Retina (tissue), 1 donor: ENCODE results near the gene PLAAT1.

Experiments
- DNase-seq: peaks from one replicate; pipeline ENCODE4 v3.0.0-alpha.2; 2016

Gene PLAAT1

DNA sequence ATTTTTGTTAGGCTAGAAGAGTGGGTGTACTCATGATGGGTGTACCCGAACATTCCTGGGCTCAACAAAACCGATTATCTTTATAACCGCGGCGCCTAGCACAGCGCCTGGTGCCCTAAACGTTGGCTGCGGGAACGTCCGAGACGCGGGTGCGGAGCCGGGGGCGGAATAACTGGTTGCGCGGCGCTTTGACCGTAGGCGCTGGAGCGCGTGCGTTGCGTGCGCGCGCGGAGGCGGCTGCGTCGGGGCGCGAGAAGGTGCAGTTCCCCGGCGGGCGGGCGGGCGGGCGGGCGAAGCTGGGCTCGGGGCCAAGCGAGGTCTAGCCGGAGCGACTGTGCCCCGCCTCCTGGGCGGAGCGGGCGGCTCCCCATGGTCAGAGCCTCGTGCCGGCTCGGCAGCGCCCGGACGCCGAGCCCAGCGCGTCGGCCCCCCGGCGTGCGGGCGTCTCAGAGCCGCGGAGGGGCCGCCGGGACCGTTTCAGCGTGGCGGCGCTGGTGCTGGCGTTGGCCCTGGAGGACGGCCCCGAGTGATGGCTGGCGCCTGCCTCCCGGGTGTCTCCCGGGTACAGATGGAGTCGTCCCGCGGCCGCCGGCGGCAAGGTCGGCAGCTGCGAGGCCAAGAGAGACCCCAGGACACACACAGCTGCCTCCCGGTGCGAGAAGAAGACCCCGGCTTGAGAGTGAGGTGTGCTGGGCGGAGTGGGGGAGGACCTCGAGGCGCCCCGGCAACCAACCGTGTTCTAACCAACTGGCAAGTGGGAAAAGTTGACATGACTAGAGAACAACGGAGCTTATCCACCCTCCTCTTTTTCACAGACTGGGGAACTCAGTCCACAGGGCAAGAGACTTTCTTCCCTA, at the start of gene PLAAT1:
PLAAT1 (plus strand) TSS at position 373 of the 857 bp plus-strand sequence. CDS start 14,429 bp downstream, outside the sequence.
- peak; percentile 84 for DNase-seq

DNA sequence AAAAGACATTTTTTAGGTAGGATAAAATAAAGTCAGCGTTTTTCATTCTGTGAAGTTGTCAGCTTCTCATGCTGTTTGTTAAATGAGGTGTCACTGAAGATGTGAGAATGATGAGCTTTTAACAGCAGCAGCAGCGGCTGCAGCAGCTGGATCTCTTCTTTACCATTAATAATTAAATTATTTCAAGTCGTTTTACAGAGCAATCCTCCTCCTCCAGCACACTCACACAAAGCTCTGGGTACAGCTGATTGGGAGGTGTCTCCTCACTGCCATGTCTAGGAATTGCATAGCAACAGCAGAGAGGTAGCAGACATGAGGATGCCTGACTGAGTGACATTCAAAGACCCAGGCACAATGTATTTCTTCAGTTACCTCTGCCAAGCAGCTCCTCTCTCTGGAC, 46.7 kb upstream of the PLAAT1 start:
- peak; percentile 49 for DNase-seq

DNA sequence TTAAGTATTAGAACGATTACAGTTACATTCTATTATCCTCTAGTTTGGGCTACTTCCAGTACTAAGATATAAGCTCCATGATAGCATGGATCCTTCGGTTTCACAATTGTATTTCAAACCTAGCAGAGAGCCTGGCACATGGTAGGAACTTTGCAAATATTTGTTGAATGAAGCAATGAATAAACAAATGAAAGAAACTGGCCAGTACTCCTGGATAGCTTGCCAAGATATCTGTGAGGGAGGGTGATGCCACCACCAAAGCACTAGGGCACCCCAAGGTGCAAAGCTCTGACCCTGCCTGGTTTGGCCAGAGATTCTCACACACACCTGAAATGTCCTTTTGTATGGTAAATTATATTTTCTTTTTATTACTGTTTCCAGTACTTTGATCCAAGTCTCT, 44.3 kb upstream of the PLAAT1 start:
- DNase-seq: no peak

DNA sequence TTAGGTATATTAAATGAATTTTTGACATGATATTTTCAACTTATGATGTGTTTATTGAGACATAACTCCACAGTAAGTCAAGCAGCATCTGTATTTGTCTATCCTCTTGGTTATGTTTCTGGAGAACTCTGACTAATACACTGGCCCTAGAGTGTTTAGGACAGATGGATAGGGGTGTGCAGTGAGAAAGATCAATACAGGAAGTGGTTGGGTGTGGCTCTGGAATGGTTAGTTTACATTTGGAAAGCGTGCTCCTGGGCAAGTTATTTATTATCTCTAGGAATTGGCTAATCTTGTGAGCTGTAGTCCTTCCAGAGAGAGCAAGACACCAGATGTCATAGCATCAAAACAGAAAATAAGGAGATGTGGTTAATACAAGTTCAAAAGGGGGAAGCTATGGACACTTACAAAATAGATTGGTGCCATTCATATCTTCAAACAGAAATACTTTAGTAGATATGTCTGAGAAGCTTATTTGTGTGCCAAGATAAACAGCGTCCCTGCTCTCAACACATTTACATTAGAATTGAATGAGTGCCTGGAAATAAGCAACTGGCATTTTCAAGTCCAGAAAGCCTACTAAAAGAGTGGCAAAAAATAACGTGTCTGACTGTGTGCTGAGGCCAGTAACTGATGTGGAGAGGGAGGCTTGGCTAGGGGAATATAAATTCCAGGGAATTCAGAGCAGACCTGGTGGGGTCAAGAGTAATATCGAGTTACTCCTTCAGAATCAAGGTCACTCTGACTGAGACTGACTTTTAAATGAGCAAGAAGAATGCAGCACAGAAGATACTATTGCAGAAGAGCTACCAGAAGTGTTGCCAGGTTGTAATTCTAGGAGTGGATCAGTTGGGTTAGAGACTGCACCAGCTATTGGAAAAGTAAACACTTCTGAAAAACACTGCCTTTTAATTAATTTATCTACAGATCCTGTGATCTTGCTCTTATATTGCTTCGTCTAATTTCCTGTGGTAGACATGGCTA, 33.4 kb upstream of the PLAAT1 start:
- no peak for DNase-seq

DNA sequence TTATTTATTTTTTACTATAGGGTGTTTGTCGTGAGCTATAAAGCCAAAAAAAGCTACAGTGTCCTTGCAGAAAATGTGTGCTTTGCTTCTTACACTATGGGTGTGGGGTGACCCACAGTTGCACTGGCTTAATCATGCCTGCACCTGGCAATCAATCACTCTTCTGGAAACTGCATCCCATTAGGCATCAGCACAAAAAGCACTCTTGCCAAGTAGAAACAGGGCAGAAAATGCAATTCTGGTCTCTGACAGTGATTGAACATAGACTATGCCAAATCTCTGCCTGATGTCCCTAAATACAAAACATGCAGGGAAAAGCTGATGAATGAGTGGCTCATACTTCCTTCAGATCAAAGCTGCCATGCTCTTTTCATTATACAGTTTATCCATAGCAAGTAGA, 30.4 kb upstream of the PLAAT1 start:
- no peak for DNase-seq

DNA sequence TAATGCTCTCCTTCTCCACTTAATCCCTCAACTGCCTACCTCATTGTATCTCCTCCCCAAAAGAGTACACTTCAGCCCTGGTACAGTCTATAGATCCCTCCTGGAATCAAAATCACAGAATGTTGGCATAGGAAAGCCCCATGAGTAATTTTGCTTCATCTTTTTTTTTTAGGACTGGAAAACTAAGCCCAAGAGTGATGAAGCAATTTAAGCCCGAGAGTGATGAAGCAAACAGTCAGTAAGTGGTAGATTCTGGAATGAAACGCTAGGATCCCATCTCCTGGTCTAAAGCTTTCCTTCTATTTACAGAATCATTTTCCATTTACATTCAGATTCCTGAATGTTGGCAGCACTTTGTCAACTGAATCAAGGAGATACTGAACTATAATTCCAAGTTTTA, 29.8 kb upstream of the PLAAT1 start:
- no peak for DNase-seq

DNA sequence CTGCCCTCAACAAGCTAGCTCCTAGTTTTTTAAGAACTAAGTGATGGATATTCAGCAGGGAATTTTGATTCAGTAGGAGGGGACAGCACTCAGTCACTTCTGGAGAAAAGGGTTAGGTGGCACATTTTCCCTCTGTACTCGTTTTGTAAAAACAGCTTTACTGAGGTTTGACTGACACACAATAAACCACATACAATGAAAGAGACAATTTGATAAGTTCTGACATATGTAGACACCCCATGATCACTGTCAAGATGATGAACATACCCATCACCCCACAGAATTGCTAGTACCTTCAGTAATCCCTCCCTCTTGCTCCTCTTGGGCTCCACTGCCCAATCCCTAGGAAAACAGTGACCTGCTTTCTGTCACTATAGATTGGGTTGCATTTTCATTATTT, 29.0 kb upstream of the PLAAT1 start:
- DNase-seq: no peak

DNA sequence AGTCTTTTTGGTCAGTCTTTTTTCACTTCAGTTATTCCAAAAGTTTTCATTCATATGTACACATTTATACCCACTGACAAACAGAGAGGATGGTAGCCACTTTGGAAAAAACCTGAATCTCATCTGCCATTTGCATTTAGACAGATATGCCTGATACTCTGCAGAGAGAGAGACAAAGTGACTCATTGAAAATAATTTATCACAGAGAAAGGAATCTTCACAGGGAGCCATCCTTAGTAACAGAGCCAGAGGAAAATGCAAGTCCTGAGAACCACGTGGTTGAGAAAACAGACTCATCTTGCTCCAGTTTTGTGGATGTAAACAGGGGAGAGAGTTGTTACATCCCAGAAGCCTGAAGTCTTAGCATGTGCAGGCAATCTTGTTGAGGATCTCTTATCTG, 28.2 kb upstream of the PLAAT1 start:
- DNase-seq: no peak

DNA sequence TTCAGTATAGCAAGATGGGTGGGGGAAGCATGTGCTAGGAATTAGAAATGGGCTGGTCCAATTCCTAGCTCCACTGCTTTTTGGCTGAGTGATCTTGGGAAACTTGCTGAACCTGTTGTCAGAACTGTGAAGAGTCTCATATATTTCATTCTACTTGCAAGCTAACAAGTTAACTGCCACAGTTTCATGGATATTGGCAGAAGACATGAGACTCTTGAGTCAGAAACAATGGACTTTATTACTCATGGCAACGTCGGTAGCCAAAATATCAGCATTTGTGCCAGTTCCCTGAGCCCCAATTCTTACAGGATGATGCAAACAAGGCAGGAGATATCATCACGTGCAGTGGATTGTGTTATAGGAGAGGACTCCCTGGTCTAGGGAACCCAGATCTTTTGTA, 26.6 kb upstream of the PLAAT1 start:
- no peak for DNase-seq

DNA sequence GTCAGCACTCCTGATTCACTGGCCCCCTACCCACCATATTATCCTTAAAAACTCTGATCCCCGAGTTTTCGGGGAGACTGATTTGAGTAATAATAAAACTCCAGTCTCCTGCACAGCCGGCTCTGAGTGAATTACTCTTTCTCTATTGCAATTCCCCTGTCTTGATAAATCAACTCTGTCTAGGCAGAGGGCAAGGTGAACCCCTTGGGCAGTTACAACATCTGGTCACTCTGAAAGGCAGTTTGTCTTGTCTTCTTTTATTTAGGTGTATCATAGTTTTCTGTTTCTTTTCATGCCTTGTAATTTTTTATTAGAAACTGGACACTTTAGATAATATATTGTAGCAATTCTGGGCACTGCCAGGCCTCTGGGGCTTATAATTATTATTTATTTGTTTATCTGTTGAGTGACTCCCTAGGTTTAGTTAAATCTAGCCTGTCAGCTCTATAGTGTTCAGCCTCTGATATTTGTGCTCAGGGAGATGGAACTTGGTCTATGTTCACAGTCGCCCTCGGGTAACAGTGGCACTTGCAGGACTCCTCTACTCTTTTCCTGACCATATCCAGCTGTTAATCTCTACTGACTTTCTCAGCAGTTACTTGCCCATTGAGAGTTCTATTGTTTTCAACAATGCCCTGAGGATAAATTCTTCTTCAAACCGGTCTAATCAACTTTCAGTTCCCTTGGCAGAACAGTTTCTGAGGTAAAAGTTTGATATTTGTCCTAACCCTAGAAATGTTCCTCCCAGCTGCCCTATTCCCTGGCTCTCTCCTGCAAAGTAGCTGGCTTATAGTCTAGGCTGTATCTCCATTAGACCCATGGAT, 15.5 kb upstream of the PLAAT1 start:
- no peak for DNase-seq

DNA sequence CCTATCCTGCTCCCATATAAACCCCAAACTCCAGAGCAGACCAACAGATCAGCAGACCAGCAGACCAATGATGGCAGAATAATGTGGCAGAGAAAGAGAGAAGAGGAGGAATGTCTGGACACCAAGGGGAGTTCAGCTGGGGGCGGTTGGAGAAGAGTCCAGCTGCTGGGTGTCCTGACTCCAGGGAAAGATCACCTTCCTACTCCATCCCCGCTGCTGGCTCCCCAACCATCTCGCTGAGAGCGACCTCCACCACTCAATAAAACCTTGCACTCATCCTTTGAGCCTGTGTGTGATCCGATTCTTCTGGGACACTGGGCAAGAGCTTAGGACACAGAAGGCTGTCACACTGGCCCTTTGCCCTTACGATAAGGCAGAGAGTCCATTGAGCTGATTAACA, 12.8 kb upstream of the PLAAT1 start:
- DNase-seq: no peak

DNA sequence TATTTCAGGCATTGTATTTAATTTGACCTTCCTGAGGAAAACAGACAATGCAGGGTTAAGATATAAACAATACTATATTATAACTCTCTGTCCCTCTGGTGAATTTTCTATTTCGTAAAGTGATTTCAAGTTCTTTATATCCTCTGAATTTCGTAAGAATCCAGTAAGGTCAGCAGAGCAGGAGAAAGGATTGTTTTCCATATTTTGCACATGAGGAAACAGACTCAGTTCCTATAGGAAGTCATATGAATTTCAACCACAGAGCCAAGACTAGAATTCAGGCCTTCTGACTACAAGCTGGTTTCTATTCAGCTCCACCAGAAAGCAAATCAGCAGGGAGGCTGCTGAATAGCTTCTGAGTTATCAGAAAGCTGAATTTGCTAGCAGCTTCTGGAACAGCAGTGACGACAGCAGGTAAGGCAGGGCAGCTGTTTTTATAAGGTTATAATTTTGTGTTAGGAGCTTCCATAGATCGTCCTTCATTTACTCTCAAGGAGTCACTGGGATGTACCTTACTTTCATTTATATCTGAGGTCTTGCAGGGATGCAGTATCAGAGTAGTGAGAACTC, 11.1 kb upstream of the PLAAT1 start:
- DNase-seq: no peak

DNA sequence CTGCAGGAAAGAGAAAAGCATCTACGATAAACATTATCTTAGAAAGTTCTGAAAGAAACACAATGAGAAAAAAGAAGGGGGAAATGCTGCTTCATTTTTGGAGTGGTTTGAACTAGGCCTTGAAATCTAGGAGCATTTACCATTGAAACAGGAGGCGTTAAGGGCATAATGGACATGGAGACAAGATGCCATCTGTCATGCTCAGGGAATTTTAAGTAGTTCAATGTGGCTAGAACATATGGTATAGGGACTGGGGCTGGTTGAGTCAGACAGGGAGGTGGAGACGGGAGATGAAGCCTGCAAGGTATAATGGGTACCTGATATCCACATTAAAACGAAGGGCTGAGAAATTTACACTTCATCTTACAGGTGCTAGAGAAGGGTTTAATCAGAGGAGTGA, 10.4 kb upstream of the PLAAT1 start:
- no peak for DNase-seq

DNA sequence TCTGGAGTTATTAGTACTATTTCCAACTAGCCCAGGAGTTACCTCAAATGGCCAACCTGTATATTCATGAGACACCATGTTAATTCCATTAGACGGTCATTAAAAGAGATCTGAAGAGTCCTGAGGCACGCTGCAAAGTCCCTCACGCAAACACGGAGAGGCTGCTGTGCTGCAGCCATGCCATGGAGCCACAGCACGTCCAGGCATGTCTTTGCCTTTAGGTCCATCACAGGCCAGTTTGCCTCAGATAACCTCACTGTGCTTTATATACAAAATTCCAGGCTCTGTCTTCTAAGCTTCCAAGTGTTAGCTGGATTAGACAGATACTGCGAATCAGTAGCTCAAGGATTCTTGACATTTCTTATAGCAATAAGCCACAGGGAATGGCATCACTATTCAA, 9.8 kb upstream of the PLAAT1 start:
- no peak for DNase-seq

DNA sequence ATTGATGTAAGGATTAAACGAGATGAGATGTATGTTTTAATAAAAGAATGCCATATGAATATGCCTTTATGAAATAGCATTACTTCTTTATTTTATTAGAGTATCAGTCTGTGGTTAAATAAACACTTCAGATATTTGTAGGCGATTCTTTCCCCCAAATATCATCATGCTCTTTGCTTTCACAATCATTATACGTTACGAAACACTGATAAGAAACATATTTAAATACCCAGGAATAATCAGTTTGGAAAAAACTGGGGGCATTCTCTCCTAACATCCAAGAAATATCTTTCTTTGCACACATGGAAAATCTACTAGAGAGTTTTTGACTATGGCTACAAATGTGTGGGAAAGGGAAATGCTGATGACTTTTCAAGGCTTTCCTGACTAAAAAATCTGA, 4.4 kb upstream of the PLAAT1 start:
- DNase-seq: no peak

DNA sequence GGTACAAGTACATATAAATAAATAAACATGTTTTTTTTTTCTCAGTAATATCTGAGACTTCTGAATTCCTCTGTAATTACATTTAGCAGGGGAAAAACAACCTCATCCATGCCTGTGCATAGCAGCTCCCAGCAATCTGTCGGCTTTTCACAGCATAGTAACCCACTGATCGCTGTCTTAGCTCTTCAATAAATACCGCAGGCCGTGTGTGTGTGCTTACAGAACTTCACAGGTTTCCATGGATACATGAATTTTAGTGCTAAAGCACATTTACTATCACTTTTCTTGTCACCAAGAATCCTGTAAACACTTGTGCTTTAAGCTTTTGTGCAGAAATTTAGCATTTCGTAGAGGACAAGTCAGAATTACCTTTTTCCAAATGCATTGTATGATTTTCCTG, 4.0 kb upstream of the PLAAT1 start:
- no peak for DNase-seq

DNA sequence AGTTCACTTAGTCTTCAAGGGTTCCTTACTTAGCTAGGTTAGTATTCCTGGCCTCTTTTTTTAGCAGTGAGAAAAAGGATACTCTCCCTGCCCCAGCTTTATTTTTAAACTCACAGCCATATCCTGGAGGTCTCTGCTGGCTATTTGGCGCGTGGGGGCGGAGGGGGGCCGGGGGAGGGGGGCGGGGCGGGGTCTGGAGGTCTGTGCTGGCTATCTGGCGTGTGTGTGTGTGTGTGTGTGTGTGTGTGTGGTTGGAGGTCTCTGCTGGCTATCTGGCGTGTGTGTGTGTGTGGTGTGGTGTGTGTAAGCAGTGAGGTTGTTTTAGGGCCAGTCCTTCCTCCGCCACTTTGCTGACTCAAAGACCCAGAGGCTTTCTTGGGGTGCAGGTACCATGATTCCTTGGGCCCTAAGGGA, 579 bp upstream of the PLAAT1 start:
- DNase-seq: no peak

DNA sequence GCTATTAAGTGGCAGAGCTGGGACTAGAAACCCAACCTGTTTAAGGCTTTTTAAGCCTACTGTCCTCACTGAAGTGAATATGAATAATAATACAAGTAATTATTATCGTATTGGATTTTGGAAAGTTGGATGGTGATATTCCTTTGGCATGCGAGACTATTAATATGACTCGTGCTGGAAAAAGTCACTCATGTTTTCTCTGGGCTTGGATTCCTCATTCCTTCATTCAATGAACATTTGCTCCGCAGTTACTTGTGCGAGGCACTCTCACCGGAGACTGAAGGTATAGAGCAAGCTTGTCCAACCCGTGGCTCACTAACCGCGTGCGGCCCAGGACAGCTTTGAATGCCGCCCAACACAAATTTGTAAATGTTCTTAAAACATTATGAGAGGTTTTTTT, 694 bp downstream of the PLAAT1 start:
- DNase-seq: no peak

DNA sequence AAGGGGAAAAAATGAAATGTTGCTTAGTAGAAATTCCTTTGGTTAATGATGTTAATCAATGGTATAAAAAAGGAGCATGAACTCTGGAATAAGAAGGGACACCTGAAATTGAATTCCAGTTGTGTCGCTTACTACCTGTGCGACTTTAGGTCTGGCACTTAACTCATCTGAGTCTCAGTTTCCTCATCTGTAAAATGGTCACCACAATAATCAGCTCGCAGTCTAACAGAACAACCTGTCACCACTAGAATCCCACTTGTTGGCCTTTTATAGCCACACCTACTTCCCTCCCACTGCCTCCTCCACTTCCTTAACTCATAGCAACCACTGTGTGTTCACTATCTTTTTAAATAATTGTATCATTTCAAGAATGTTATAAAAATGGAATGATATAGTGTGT, 2.5 kb downstream of the PLAAT1 start:
- DNase-seq: no peak

DNA sequence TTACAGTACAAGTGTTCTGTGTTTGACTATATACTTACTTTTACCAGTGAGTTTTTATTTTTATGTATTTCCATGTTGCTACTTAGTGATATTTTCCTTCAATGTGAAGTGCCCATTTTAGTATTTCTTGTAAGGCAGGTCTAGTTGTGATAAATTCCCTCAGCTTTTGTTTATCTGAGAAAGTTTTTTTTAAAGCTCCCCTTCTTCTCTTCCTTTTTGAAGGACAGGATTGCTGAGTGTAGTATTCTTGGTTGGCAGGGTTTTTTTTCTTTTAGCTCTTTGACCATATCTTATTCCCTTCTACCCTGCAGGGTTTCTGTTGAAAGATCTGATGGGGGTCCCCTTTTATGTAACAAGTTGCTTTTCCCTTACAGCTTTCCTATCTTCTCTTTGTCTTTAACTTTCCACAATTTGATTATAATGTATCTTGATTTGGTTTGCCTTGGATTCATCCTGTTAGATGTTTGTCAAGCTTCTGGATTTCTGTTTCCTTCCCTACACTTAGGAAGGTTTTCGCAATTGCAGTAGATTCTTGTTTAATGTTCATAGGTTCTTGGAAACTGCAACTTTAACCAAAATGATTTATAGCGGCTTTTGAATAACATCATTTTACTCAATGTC, 7.9 kb downstream of the PLAAT1 start:
- DNase-seq: no peak

DNA sequence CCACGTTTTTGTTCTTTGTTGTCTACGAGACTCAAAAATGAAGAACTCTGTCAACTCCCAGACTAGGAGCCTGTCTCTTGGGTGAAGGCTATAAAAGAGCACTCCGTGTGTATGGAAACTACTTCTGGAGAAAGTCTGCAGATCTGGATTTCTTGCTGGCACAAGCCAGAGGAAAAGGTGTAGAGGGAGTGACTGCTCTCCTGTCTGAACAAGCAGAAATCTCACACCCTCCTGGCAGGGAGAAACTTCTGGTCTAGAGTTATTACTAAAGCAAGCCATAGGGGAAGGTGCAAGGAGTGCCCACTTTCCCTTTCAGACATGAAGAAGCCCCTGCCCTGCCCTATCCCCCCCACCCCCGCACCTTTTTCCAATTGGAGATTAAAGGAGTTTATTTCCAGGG, 9.5 kb downstream of the PLAAT1 start:
- no peak for DNase-seq

DNA sequence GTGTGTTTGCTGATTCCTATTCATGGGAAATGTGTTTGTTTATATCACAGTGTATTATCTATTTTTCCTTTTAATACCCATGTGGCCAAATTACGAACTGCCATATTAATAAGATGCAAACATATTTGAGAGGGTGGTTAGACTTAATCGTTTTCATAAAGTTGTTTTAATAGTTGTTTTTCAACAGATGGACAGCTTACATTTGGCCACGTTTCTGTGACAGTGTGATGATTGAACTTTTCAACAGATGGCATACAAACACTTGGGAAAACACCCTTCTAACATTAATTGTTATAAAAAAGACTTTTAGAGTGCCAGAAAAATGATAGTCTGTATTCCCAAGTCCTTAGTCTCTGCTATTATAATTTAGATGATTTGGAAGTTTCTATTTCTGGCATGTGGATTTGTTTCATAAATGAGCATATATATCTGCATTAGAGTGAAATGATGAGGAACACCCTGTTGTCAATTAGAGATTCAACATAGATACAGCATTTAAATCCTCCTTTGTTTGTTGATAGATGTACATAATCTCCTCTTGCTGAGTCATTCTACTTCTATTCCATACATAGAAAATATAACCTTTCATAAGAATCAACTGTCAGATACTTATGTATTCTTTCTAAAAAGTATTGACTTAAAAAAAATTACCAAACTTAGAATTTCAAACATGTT, 13.1 kb downstream of the PLAAT1 start:
- DNase-seq: no peak
